ENCODE measurements around the gene VEGFC.

VEGFC gene

GRCh38 chr4:176671532-176671931, 121.2 kb downstream of the VEGFC start:
- DNase-seq, result no peak

GRCh38 chr4:176668324-176668723, 124.4 kb downstream of the VEGFC start:
- no peak for DNase-seq

- DNase-seq, result no peak
Observed at GRCh38 chr4:176664964-176665363, 127.8 kb downstream of the VEGFC start.

GRCh38 chr4:176660561-176660960, 132.2 kb downstream of the VEGFC start:
- no peak for DNase-seq

- no peak for DNase-seq
Observed at GRCh38 chr4:176656108-176656507, 136.6 kb downstream of the VEGFC start.

GRCh38 chr4:176654565-176655216, 138.0 kb downstream of the VEGFC start:
- DNase-seq, result no peak

- DNase-seq, result no peak
Observed at GRCh38 chr4:176653401-176654220, 139.1 kb downstream of the VEGFC start.

GRCh38 chr4:176646311-176646710, 146.4 kb downstream of the VEGFC start:
- no peak for DNase-seq

- no peak for DNase-seq
Observed at GRCh38 chr4:176645246-176645960, 147.3 kb downstream of the VEGFC start.

- DNase-seq, result no peak
Observed at GRCh38 chr4:176642472-176642871, 150.2 kb downstream of the VEGFC start.

GRCh38 chr4:176641237-176641636, 151.5 kb downstream of the VEGFC start:
- no peak for DNase-seq

GRCh38 chr4:176638992-176639391, 153.7 kb downstream of the VEGFC start:
- no peak for DNase-seq

GRCh38 chr4:176636292-176636691, 156.4 kb downstream of the VEGFC start:
- no peak for DNase-seq

- no peak for DNase-seq
Observed at GRCh38 chr4:176635372-176636261, 157.1 kb downstream of the VEGFC start.
